Measurements from ENCODE around the gene KLHL40. TPM values are rescaled to one million over a fixed set of nuclear protein-coding genes. Genes with fewer than 3 reads are reported as not detected.

Gene KLHL40
- total and polyA plus RNA-seq, 2 donors: 0.06 to 3.5 TPM

DNA sequence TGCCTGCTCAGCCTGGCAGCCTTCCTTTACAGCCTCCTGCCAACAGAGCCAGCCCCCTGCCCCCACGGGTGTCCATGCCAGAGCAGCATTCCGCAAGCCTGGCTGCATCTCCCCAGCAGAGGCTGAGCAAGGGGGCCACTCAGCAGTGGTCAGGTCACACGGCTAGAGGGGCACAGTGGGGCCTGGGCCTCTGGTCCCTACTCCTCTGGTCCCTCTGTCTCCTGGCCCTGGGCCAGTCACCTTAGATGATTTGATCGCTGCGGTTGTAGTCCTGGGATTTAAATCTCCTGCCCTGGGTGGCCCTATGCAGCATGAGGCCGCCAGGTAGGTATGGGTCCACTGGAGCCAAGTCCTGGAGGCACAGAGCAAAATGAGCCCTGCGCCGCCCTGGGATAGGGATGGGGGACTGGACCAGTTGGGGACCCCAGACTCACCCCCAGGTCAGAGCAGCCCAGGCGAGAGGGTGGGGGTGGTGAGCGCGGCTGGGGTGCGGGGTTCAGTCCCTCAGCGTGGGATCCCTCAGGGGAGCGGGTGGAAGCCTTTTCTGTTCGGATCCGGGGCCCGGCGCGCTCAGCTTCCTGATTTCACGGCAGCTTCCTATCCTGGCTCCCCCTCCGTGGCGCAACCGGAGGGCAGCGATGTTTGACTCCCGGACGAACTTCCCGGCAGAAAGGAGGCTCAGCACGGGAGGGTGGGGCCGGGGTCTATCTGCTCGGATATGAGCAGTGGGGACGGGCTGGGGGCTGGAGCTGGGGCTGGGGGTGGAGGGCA, 31.6 kb upstream of the KLHL40 start, which contains the start of gene ZBTB47:
Gene ZBTB47, plus strand, starts transcription at position 138 of the 771 bp plus-strand sequence. CDS start 4,659 bp downstream, outside the sequence.
- Histone ChIP-seq H3K36me3 (ENCODE audit: insufficient read depth) (no peaks in the 10 kb centered on the region), H3K4me3 (ENCODE audit: low read depth, low read length) (peak within 1 kb of the TSS; percentile 80), H3K27ac (ENCODE audit: low read depth) (peak within 1 kb of the TSS; percentile 86), H3K4me1 (ENCODE audit: insufficient read depth) (no peaks in the 10 kb centered on the region)
- WGBS: 4% methylated on average over 31 of the region's 31 CpGs
- no peak for DNase-seq (ENCODE audit: extremely low spot score)

DNA sequence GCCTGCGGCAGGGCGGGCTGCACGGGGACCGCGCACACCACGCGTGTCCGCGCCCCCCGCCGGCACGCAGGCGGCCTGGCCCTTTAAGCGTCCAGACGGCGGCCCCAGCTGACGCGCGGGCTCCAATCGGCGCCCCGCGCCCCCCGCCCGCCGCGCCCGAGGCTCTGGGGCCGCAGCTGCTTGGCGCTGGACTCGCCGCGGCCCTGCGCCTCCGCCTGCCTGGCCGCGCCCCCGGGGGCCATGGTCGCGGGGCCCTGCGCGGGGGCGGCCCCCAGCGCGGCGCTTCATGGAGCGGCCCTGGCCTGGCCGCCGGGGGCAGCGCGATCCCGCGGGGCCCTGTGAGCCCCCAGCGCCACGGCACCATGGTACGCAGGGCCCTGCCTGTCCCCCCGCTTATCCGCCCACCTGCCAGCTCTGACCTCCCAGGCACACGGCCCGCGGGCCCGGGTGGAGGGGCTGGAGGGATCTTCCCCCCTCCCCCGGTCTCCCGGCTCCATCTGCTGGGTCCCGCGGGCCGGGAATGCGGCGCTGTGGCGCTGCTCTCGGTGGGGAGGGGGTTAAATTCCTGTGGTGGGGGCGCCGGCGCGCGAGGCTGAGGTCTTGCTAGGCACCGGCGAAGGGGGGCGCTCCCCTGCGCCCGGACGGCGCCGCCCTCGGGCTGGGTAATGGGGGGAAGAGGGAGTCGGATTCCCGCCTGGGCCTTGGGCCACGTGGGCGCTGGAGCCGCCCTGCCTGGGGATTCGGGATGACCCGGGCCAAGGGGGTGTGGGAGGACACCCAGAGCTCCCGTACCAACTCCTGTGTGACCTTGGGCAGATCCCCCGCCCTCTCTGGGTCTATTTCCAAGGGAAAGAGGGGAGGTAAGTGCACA, 30.8 kb upstream of the KLHL40 start:
- H3K4me3 ChIP-seq (ENCODE audit: low read depth, low read length): peak overlapping the region; percentile 80
- H3K36me3 ChIP-seq (ENCODE audit: insufficient read depth): no peaks in the 10 kb centered on the region
- H3K4me1 ChIP-seq (ENCODE audit: insufficient read depth): no peaks in the 10 kb centered on the region
- 1% methylated on average over 93 of the region's 94 CpGs for WGBS
- peak overlapping the region; percentile 86 for H3K27ac ChIP-seq (ENCODE audit: low read depth)
- no peak for DNase-seq (ENCODE audit: extremely low spot score)

DNA sequence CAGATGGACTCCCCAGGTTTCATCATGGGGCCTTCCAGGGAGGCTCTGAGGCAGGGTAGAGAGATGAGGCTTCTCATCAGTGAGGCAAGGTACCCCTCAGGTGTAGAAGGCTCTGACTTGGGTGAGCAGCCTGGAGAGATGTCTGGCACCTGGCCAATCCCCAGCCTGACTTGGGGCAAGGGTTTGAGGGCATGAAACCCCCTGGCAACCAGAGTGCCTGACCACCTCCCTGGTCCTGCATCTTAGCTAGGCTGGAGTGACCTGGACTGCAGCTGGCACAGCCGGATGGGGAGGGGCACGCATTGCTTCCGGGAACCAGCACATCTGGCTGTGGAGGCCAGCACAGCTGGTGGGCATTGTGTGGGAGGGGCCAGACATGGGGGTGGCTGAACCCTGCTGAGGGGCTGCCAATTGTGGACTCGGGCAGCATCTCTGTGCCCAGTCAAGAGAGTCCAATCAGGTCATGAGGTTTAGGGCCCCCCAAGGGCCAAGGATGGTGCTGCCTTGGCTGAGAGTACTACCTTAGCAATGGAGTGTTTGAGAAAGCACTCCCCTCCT, 29.9 kb upstream of the KLHL40 start:
- DNase-seq (ENCODE audit: extremely low spot score): no peak
- no peaks in the 10 kb centered on the region for H3K36me3 ChIP-seq (ENCODE audit: insufficient read depth)
- peak overlapping the region; percentile 80 for H3K4me3 ChIP-seq (ENCODE audit: low read depth, low read length)
- 34% methylated on average over 4 of the region's 4 CpGs for WGBS
- H3K27ac ChIP-seq (ENCODE audit: low read depth): peak overlapping the region; percentile 86
- H3K4me1 ChIP-seq (ENCODE audit: insufficient read depth): no peaks in the 10 kb centered on the region

DNA sequence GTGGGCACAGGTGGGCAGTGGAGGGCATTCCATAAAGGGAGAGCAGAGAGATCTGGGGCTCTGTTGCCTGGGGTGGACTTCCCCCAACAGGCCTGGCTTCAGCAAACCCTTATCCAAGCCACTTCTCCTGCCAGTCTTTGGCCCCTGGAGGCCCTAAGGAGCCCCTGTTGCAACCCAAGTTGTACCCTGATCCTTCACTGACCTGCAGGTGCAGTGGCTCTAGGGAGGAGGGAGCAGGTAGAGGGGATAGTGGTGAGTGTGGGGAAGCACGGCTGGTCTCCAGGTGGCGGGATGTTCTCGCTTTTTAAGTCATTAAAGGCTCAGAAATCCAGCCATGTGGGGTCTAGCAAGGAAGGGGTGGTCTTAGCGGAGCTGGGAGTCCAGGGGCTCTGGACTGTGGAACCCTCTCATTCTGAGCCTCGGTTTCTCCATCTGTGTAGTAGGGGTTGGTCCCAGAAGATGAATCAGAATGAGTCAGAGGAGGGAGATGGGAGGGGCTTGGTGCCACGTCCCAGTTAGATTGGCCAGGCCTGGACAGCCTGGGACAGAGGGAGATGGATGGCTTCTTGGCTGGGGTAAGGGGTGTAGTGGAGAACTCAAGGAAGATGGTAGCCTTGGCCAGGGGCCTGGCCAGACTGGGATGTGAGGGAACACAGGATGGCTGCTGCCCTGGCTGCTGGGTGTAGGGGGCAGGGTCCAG, 29.2 kb upstream of the KLHL40 start:
- H3K4me1 ChIP-seq (ENCODE audit: insufficient read depth): no peaks in the 10 kb centered on the region
- DNase-seq (ENCODE audit: extremely low spot score): no peak
- no peak overlapping the region for H3K4me3 ChIP-seq (ENCODE audit: low read depth, low read length)
- WGBS: 76% methylated on average over 6 of the region's 6 CpGs
- H3K36me3 ChIP-seq (ENCODE audit: insufficient read depth): no peaks in the 10 kb centered on the region
- no peak overlapping the region for H3K27ac ChIP-seq (ENCODE audit: low read depth)

DNA sequence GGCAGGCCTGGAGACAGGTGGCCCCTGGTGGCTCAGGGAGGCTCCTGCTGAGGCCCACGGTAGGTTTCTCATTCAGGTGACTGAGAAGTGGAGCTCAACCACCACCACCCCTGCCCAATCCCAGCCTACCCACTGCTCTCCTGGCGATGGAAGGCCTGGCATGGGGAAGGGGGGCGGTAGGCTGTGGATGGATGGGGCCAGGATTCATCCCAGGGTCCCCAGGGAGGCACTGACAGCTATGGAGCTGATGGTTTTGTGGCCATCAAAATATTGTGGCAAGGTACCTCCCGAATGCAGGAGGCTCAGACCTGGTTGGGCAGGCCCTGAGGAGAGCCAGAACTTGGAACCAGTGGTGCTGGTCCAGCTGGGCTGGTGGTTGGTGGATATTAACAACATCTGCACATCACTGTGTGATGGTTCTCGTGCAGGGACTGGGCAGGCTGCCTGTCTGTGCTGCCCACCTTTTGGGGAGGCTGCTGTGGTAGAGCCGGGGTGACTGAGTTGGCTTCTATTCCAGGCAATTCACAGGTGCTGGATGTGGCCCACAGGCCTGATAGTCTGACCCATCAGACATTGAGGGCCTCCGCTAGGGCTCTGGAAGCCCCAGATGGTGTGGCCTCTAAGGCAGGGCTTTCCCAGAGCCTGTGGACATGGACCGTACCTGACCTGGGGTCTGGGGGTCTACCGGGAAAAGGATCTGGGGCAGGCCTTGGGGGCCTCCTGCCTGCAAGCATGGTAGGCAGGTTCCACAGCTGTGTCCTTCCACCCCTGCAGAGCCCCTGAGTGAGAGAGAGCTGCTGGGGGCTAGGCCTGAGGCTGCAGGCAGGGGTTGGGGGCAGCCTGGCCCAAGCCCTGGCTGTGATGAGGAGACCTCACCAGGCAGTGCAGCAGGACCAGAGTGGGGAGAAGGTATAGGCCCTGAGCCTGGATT, 28.4 kb upstream of the KLHL40 start:
- no peak for DNase-seq (ENCODE audit: extremely low spot score)
- no peaks in the 10 kb centered on the region for H3K4me1 ChIP-seq (ENCODE audit: insufficient read depth)
- H3K36me3 ChIP-seq (ENCODE audit: insufficient read depth): no peaks in the 10 kb centered on the region
- 87% methylated on average over 9 of the region's 9 CpGs for WGBS
- no peak overlapping the region for H3K27ac ChIP-seq (ENCODE audit: low read depth)
- no peak overlapping the region for H3K4me3 ChIP-seq (ENCODE audit: low read depth, low read length)

DNA sequence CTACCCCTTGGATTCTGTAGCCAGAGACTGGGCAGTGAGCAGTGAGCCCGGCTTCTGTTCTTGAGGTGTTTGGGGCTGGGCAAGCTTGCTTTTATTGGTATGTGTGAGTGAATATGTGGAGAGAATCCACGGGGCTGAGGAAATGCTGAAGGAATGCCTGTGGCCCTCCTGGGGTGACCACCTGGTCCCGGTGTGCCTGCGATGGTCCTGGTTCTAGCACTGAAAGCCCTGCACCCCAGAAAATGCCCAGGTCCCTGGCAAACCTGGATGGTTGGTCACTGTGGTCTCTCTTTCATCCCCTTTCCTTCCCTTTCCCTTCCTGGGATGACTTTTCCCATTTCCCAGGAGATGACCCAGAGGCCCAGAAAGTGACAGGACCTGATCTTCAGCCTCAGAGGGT, 27.7 kb upstream of the KLHL40 start:
- WGBS: 76% methylated on average over 4 of the region's 4 CpGs
- Histone ChIP-seq H3K36me3 (ENCODE audit: insufficient read depth) (no peaks in the 10 kb centered on the region), H3K4me3 (ENCODE audit: low read depth, low read length) (no peak overlapping the region), H3K4me1 (ENCODE audit: insufficient read depth) (no peaks in the 10 kb centered on the region), H3K27ac (ENCODE audit: low read depth) (no peak overlapping the region)
- no peak for DNase-seq (ENCODE audit: extremely low spot score)

DNA sequence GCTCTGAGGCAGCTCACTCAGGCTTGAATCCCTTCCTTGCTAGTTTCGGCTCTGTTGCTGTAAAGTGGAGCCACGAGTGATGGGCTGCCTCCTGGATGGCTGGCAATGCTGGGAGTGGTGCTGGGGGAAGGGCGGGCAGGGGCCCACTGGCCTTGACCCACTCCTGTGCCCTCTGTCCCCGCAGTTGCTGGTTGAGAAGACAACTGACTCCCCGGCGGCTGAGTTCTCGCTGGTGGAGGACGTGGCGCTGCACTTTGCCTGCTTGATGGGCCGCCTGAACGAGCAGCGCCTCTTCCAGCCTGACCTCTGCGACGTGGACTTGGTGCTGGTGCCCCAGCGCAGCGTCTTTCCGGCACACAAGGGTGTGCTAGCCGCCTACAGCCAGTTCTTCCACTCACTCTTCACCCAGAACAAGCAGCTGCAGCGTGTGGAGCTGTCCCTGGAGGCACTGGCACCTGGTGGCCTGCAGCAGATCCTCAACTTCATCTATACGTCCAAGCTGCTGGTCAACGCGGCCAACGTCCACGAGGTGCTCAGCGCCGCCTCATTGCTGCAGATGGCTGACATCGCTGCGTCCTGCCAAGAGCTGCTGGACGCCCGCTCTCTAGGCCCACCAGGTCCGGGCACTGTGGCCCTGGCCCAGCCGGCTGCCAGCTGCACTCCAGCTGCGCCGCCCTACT, 27.1 kb upstream of the KLHL40 start:
- no peaks in the 10 kb centered on the region for H3K4me1 ChIP-seq (ENCODE audit: insufficient read depth)
- no peak for DNase-seq (ENCODE audit: extremely low spot score)
- H3K4me3 ChIP-seq (ENCODE audit: low read depth, low read length): no peak overlapping the region
- no peaks in the 10 kb centered on the region for H3K36me3 ChIP-seq (ENCODE audit: insufficient read depth)
- WGBS: 88% methylated on average over 34 of the region's 34 CpGs
- H3K27ac ChIP-seq (ENCODE audit: low read depth): no peak overlapping the region

DNA sequence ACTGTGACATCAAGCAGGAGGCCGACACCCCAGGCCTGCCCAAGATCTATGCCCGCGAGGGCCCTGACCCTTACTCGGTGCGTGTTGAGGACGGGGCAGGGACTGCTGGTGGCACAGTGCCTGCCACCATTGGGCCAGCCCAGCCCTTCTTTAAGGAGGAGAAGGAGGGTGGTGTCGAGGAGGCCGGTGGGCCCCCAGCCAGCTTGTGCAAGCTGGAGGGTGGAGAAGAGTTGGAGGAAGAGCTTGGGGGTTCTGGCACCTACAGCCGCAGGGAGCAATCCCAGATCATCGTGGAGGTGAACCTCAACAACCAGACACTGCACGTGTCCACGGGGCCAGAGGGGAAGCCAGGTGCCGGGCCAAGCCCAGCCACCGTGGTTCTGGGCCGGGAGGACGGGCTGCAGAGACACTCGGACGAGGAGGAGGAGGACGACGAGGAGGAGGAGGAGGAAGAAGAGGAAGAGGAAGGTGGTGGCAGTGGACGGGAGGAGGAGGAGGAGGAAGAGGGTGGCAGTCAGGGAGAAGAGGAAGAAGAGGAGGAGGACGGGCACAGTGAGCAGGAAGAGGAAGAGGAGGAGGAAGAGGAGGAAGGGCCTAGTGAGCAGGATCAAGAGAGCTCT, 26.5 kb upstream of the KLHL40 start:
- Histone ChIP-seq H3K27ac (ENCODE audit: low read depth) (no peak overlapping the region), H3K4me1 (ENCODE audit: insufficient read depth) (no peaks in the 10 kb centered on the region), H3K36me3 (ENCODE audit: insufficient read depth) (no peaks in the 10 kb centered on the region), H3K4me3 (ENCODE audit: low read depth, low read length) (no peak overlapping the region)
- no peak for DNase-seq (ENCODE audit: extremely low spot score)
- WGBS: 75% methylated on average over 22 of the region's 22 CpGs

DNA sequence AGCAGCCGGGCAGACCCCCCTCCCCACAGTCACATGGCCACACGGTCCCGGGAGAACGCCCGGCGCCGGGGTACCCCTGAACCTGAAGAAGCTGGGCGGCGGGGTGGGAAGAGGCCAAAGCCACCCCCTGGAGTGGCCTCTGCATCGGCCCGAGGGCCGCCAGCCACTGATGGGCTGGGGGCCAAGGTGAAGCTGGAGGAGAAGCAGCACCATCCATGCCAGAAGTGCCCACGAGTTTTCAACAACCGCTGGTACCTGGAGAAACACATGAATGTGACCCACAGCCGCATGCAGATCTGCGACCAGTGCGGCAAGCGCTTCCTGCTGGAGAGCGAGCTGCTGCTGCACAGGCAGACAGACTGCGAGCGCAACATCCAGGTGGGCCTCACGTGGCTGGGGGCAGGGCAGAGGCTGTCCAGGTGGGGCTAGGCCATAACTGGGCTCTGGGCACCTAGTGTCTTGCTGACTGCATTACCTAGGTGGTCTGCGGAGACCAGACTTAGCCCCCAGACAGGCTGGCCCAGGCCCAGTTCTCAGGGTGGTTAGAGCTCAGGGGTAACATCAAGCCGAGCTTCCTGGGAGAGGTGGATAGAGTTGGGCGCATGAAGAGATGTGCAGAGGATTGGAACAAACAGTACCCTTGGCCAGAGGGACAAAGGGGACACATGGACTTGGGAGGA, 25.7 kb upstream of the KLHL40 start:
- Histone ChIP-seq H3K4me3 (ENCODE audit: low read depth, low read length) (no peak overlapping the region), H3K27ac (ENCODE audit: low read depth) (no peak overlapping the region), H3K36me3 (ENCODE audit: insufficient read depth) (no peaks in the 10 kb centered on the region), H3K4me1 (ENCODE audit: insufficient read depth) (no peaks in the 10 kb centered on the region)
- WGBS: 78% methylated on average over 25 of the region's 25 CpGs
- DNase-seq (ENCODE audit: extremely low spot score): no peak

DNA sequence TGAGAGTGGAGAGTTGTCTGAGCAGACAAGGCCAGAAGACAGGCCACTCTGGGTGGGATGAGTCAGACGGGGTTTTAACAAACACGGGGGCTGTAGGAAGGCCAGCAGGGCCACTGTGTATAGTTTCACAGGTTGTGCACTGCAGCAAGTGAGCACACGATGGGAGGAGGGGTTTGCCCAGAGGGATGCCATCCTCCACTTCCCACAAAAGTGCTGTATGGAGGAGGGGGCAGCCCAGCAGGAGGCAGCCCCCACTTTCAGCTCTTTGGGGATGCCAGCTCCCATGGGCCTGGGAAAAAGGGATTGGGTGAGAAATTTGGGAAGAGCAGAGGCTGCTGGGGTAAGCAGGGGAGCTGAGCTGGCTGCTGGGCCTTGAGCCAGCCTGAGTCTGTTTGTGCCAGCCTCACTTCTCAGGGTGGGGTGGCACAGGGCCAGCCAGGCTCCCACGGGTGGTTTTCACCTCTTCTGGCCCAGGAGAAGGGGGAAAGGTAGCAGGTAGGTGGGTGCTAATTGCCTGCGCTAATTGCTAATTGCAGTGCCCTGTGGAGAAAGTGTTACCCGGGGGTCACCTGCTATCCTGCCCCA, 25.1 kb upstream of the KLHL40 start:
- 43% methylated on average over 6 of the region's 6 CpGs for WGBS

DNA sequence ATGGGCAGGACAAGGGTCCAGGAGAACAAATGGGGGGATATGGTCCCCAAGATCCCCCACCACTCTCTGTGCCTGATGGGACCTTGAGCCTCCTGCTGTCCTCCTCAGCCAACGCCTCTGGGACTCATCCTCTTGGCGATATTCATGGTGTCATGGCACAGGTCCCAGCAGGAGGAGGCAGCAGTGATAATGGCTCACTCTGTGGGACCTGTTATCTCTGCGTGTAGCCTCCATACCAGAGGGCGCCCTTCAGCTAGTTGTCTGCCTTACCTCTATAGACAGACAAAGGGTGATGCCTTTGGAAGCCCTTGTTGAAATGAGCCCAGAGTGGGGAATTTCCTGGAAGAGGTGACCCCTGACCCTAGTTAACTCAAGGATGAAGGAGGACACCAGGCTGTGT, 24.4 kb upstream of the KLHL40 start:
- H3K27ac ChIP-seq (ENCODE audit: low read depth): no peak overlapping the region
- no peaks in the 10 kb centered on the region for H3K36me3 ChIP-seq (ENCODE audit: insufficient read depth)
- H3K4me3 ChIP-seq (ENCODE audit: low read depth, low read length): no peak overlapping the region
- WGBS: 64% methylated on average over 4 of the region's 4 CpGs
- no peaks in the 10 kb centered on the region for H3K4me1 ChIP-seq (ENCODE audit: insufficient read depth)
- DNase-seq (ENCODE audit: extremely low spot score): no peak

More for the DNA sequence above, 25.1 kb upstream of the KLHL40 start:
- no peaks in the 10 kb centered on the region for H3K36me3 ChIP-seq (ENCODE audit: insufficient read depth)
- no peak overlapping the region for H3K4me3 ChIP-seq (ENCODE audit: low read depth, low read length)
- H3K27ac ChIP-seq (ENCODE audit: low read depth): no peak overlapping the region
- no peak for DNase-seq (ENCODE audit: extremely low spot score)
- no peaks in the 10 kb centered on the region for H3K4me1 ChIP-seq (ENCODE audit: insufficient read depth)
